HG03575 (cell line): ENCODE measurements around the gene DPYD.

Source experiments
- ATAC-seq: cut with Tn5 transposase; IDR thresholded peaks from one replicate; pipeline ENCODE4 v1.9.1; 2021; ENCODE audit not compliant: unreplicated experiment, insufficient number of reproducible peaks, low FRiP score; ENCODE audit errors: extremely low read depth

DPYD gene

GRCh38 chr1:97864615-97865014 lies 56.2 kb downstream of the DPYD start:
- ATAC-seq = no peak

- ATAC-seq = no peak
Observed at GRCh38 chr1:97853221-97853620, 67.6 kb downstream of the DPYD start.

GRCh38 chr1:97849345-97850340 lies 71.2 kb downstream of the DPYD start:
- ATAC-seq = no peak

- ATAC-seq = no peak
Observed at GRCh38 chr1:97845805-97846204, 75.0 kb downstream of the DPYD start.

- ATAC-seq = no peak
Observed at GRCh38 chr1:97844552-97845089, 76.2 kb downstream of the DPYD start.

- no peak for ATAC-seq
Observed at GRCh38 chr1:97841338-97841737, 79.5 kb downstream of the DPYD start.

GRCh38 chr1:97837161-97837560 lies 83.7 kb downstream of the DPYD start:
- ATAC-seq = no peak

GRCh38 chr1:97834899-97835298 lies 85.9 kb downstream of the DPYD start:
- no peak for ATAC-seq

GRCh38 chr1:97833881-97834280 lies 87.0 kb downstream of the DPYD start:
- no peak for ATAC-seq

GRCh38 chr1:97832481-97832880 lies 88.4 kb downstream of the DPYD start:
- no peak for ATAC-seq

GRCh38 chr1:97827887-97828286 lies 92.9 kb downstream of the DPYD start:
- ATAC-seq = no peak

GRCh38 chr1:97826820-97827219 lies 94.0 kb downstream of the DPYD start:
- ATAC-seq = no peak

- no peak for ATAC-seq
Observed at GRCh38 chr1:97824624-97825023, 96.2 kb downstream of the DPYD start.

GRCh38 chr1:97824200-97824599 lies 96.6 kb downstream of the DPYD start:
- no peak for ATAC-seq

GRCh38 chr1:97820470-97821188 lies 100.2 kb downstream of the DPYD start:
- ATAC-seq = no peak

- no peak for ATAC-seq
Observed at GRCh38 chr1:97816927-97817326, 103.9 kb downstream of the DPYD start.

- no peak for ATAC-seq
Observed at GRCh38 chr1:97814804-97815203, 106.0 kb downstream of the DPYD start.

GRCh38 chr1:97814121-97814520 lies 106.7 kb downstream of the DPYD start:
- ATAC-seq = no peak

GRCh38 chr1:97812076-97812475 lies 108.8 kb downstream of the DPYD start:
- ATAC-seq = no peak

GRCh38 chr1:97806996-97807520 lies 113.8 kb downstream of the DPYD start:
- ATAC-seq = no peak
